ENCODE data around the gene GCN1. TPM values are rescaled to one million over a fixed set of nuclear protein-coding genes. Genes with fewer than 3 reads are reported as not detected.

Gene GCN1
- total and polyA plus RNA-seq, 2 donors (not counting 1 experiment from before 2014, with no cell fraction given) = 30.8 to 93.1 TPM

DNA sequence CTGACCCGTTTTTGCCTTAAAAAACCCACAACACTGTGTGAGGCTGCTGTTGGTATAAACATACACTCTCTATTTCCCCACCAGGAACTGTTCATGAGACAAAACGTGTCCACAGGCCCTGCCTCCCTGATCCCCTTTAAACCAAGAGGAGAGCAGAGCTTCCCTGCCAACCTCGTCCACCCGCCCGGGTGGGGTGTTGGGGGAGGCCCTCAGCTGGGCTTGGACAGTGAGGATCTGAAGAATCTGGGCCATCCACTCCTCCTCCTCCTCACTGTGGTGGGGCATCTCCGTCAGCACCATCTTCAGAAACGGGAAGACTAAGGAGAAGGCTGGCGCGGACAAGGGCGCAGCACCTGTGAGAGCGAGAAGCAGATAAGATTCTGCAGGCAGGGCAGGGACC lies 36.8 kb downstream of the GCN1 start:
- H3K79me2 ChIP-seq (ENCODE audit: control insufficient read depth, insufficient read depth, low read length) = no peaks in the 10 kb centered on the region
- peaks cover 62% of the 10 kb centered on the region for H3K36me3 ChIP-seq (ENCODE audit: control insufficient read depth, insufficient read depth, low read length)
- H2AFZ ChIP-seq (ENCODE audit: low read length) = no peak overlapping the region
- no peak overlapping the region for H3K9ac ChIP-seq (ENCODE audit: insufficient read depth, low read length)
- no peaks in the 10 kb centered on the region for H3K27me3 ChIP-seq (ENCODE audit: control insufficient read depth, insufficient read depth, low read length)
- H3K4me3 ChIP-seq (replicated peaks in 1 of 4; ENCODE audit: control extremely low read depth in 1 of 4, insufficient read depth in 1 of 4, low read depth in 3 of 4, low read length in 4 of 4) = no peak overlapping the region
- no peak for DNase-seq (ENCODE audit: low read depth in 2 of 2)
- no peak overlapping the region for H3K27ac ChIP-seq (ENCODE audit: insufficient read depth, low read length)
- no peak overlapping the region for H3K4me2 ChIP-seq (ENCODE audit: extremely low read depth, insufficient read depth, low read length)
- no peaks in the 10 kb centered on the region for H4K20me1 ChIP-seq (ENCODE audit: control insufficient read depth, extremely low read depth, insufficient read depth, low read length)
- H3K9me3 ChIP-seq (ENCODE audit: control insufficient read depth, insufficient read depth, low read depth, low read length) = no peaks in the 10 kb centered on the region
- no peak for TF ChIP-seq EZH2 (IDR thresholded peaks at IDR 0.05; ENCODE audit: low read length, missing control alignments)
- TF ChIP-seq, protein P1, sequence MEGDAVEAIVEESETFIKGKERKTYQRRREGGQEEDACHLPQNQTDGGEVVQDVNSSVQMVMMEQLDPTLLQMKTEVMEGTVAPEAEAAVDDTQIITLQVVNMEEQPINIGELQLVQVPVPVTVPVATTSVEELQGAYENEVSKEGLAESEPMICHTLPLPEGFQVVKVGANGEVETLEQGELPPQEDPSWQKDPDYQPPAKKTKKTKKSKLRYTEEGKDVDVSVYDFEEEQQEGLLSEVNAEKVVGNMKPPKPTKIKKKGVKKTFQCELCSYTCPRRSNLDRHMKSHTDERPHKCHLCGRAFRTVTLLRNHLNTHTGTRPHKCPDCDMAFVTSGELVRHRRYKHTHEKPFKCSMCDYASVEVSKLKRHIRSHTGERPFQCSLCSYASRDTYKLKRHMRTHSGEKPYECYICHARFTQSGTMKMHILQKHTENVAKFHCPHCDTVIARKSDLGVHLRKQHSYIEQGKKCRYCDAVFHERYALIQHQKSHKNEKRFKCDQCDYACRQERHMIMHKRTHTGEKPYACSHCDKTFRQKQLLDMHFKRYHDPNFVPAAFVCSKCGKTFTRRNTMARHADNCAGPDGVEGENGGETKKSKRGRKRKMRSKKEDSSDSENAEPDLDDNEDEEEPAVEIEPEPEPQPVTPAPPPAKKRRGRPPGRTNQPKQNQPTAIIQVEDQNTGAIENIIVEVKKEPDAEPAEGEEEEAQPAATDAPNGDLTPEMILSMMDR (conservative IDR thresholded peaks at IDR 0.05 in 1 of 2, IDR thresholded peaks at IDR 0.05 in 1 of 2; ENCODE audit: low read depth in 1 of 2, low read length in 2 of 2) = no peak
- no peaks in the 10 kb centered on the region for H3K4me1 ChIP-seq (ENCODE audit: control insufficient read depth, extremely low read depth, insufficient read depth, low read length)

DNA sequence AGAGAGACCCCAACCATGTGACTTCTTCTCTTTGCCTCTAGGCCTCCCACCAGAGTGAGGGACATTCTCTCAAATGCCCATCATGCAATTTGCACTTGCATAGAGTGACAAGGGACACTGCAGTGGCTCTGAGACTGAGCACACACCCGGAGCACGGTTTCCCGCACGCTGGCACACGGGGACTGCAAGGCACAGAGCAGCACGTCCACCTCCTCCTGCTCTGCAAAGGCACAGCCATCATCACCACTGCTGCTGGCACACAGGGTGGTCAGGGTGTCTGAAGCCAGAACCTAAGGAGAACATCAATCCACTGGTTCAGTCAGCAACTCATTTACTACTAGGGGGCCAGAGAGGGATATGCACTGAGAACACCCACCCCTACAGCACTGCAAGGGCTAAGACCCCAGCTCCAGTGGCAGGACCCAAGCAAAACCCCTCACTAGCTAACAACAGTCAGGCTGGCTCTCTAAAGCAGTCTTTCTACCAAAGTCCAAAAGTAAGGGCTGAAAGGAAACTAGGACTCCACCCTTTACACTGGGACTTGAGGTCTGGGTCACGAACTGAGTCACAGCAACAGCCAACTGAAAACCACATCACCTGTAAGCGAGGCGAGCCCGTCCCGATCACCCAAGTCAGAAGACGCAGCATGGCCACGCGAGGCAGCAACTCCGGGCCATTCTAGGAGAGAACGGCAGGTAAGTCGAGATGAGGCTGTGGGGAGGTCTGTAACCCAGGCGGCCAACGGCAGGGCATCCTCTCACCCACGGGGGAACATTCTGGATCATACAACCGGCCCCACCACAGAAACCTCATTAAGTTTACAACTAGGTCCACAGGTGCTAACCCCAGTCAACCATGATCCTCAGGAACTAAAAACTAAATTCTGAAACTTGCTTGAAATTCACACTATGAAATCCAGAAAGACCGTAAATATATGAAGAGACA lies 37.9 kb downstream of the GCN1 start:
- no peaks in the 10 kb centered on the region for H3K9me3 ChIP-seq (ENCODE audit: control insufficient read depth, insufficient read depth, low read depth, low read length)
- no peak overlapping the region for H3K4me2 ChIP-seq (ENCODE audit: extremely low read depth, insufficient read depth, low read length)
- H3K9ac ChIP-seq (ENCODE audit: insufficient read depth, low read length) = no peak overlapping the region
- no peaks in the 10 kb centered on the region for H3K27me3 ChIP-seq (ENCODE audit: control insufficient read depth, insufficient read depth, low read length)
- no peak for TF ChIP-seq EZH2 (IDR thresholded peaks at IDR 0.05; ENCODE audit: low read length, missing control alignments)
- TF ChIP-seq, protein P1 (conservative IDR thresholded peaks at IDR 0.05 in 1 of 2, IDR thresholded peaks at IDR 0.05 in 1 of 2; ENCODE audit: low read depth in 1 of 2, low read length in 2 of 2) = no peak
- no peak overlapping the region for H3K27ac ChIP-seq (ENCODE audit: insufficient read depth, low read length)
- no peak for DNase-seq (ENCODE audit: low read depth in 2 of 2)
- no peak overlapping the region for H2AFZ ChIP-seq (ENCODE audit: low read length)
- H3K79me2 ChIP-seq (ENCODE audit: control insufficient read depth, insufficient read depth, low read length) = no peaks in the 10 kb centered on the region
- H3K36me3 ChIP-seq (ENCODE audit: control insufficient read depth, insufficient read depth, low read length) = peaks cover 59% of the 10 kb centered on the region
- H3K4me1 ChIP-seq (ENCODE audit: control insufficient read depth, extremely low read depth, insufficient read depth, low read length) = no peaks in the 10 kb centered on the region
- no peaks in the 10 kb centered on the region for H4K20me1 ChIP-seq (ENCODE audit: control insufficient read depth, extremely low read depth, insufficient read depth, low read length)
- H3K4me3 ChIP-seq (replicated peaks in 1 of 4; ENCODE audit: control extremely low read depth in 1 of 4, insufficient read depth in 1 of 4, low read depth in 3 of 4, low read length in 4 of 4) = no peak overlapping the region

DNA sequence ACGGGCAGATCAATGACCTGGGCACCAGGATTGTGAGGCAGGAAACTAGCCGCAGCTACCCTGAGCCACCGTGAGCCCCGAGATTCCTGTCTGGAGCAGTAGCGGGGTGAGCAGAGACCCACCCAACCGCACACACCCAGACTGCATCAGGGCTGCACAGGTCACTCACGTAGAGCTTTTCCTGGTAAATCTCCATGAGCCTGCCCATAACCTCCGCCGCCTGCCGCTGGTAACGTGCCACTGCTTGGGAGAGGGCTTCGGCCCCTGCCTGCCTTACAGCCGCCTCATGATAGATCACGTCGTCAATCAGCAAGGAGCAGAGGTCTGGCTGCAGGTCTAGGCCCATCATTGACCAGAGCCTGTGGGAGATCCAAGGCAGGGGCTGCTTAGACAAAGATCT lies 39.4 kb downstream of the GCN1 start:
- no peak for DNase-seq (ENCODE audit: low read depth in 2 of 2)
- no peak for TF ChIP-seq EZH2 (IDR thresholded peaks at IDR 0.05; ENCODE audit: low read length, missing control alignments)
- TF ChIP-seq, protein P1 (conservative IDR thresholded peaks at IDR 0.05 in 1 of 2, IDR thresholded peaks at IDR 0.05 in 1 of 2; ENCODE audit: low read depth in 1 of 2, low read length in 2 of 2) = no peak
- peaks cover 53% of the 10 kb centered on the region for H3K36me3 ChIP-seq (ENCODE audit: control insufficient read depth, insufficient read depth, low read length)

More for the DNA sequence above, 39.4 kb downstream of the GCN1 start:
- H3K9me3 ChIP-seq (ENCODE audit: control insufficient read depth, insufficient read depth, low read depth, low read length) = no peaks in the 10 kb centered on the region
- no peak overlapping the region for H2AFZ ChIP-seq (ENCODE audit: low read length)
- H3K27ac ChIP-seq (ENCODE audit: insufficient read depth, low read length) = no peak overlapping the region
- H3K27me3 ChIP-seq (ENCODE audit: control insufficient read depth, insufficient read depth, low read length) = no peaks in the 10 kb centered on the region
- H3K79me2 ChIP-seq (ENCODE audit: control insufficient read depth, insufficient read depth, low read length) = no peaks in the 10 kb centered on the region
- no peak overlapping the region for H3K4me2 ChIP-seq (ENCODE audit: extremely low read depth, insufficient read depth, low read length)
- H3K4me1 ChIP-seq (ENCODE audit: control insufficient read depth, extremely low read depth, insufficient read depth, low read length) = no peaks in the 10 kb centered on the region
- no peak overlapping the region for H3K9ac ChIP-seq (ENCODE audit: insufficient read depth, low read length)
- no peaks in the 10 kb centered on the region for H4K20me1 ChIP-seq (ENCODE audit: control insufficient read depth, extremely low read depth, insufficient read depth, low read length)
- H3K4me3 ChIP-seq (replicated peaks in 1 of 4; ENCODE audit: control extremely low read depth in 1 of 4, insufficient read depth in 1 of 4, low read depth in 3 of 4, low read length in 4 of 4) = no peak overlapping the region
